ENCODE measurements around the gene TMEM120B. TPM values are rescaled to one million over a fixed set of nuclear protein-coding genes. Genes with fewer than 3 reads are reported as not detected.
A peak's percentile ranks its signal among the peaks of the same experiment; 100 is the strongest.

The TMEM120B gene
- total and polyA plus RNA-seq, 2 of the 13 experiments (the other 11 are each of a cell fraction or from before 2014, with no cell fraction given): 7.1 to 12.9 TPM

GRCh38 chr12:121786440-121786825 lies 73.9 kb downstream of the TMEM120B start (continued):
- no peak for TF ChIP-seq SNAPC4 (CRISPR knock-in tag; IDR thresholded peaks at IDR 0.05)
- no peak for TF ChIP-seq RERE (CRISPR knock-in tag; IDR thresholded peaks at IDR 0.05; ENCODE audit: low read depth)
- no peak for TF ChIP-seq ZNF562 (CRISPR knock-in tag; IDR thresholded peaks at IDR 0.05; ENCODE audit: borderline replicate concordance)
- no peak for TF ChIP-seq SOX13 (IDR thresholded peaks at IDR 0.05)
- TF ChIP-seq SOX13 (CRISPR knock-in tag; conservative IDR thresholded peaks at IDR 0.05 in 1 of 2, IDR thresholded peaks at IDR 0.05 in 1 of 2): peak in 1 of 2 experiments; percentile 30; a peak in 1 of 4 replicates
- no peak for TF ChIP-seq LCORL (IDR thresholded peaks at IDR 0.05)
- TF ChIP-seq LCORL (CRISPR knock-in tag; IDR thresholded peaks at IDR 0.05): peak; percentile 49; the same call in 1 of the 2 replicates
- no peak for TF ChIP-seq NR2F6 (IDR thresholded peaks at IDR 0.05)
- TF ChIP-seq NR2F6 (CRISPR knock-in tag; IDR thresholded peaks at IDR 0.05): peak; percentile 22; the same call in 1 of the 2 replicates
- TF ChIP-seq ZNF18 (CRISPR knock-in tag; IDR thresholded peaks at IDR 0.05; ENCODE audit: insufficient replicate concordance): peak; percentile 79
- TF ChIP-seq PATZ1 (CRISPR knock-in tag; IDR thresholded peaks at IDR 0.05): 0 out of 2 replicates have a peak, but pooled peaks have one; percentile 36
- TF ChIP-seq ARNT (IDR thresholded peaks at IDR 0.05): no peak
- TF ChIP-seq BCLAF1 (IDR thresholded peaks at IDR 0.05): no peak
